Measurements from ENCODE around the gene SLC6A12. TPM values are rescaled to one million over a fixed set of nuclear protein-coding genes. Genes with fewer than 3 reads are reported as not detected.

The SLC6A12 gene
- total RNA-seq, 6 experiments from 2014 or later = 8.2 to 114 (median 26.5) TPM

DNA sequence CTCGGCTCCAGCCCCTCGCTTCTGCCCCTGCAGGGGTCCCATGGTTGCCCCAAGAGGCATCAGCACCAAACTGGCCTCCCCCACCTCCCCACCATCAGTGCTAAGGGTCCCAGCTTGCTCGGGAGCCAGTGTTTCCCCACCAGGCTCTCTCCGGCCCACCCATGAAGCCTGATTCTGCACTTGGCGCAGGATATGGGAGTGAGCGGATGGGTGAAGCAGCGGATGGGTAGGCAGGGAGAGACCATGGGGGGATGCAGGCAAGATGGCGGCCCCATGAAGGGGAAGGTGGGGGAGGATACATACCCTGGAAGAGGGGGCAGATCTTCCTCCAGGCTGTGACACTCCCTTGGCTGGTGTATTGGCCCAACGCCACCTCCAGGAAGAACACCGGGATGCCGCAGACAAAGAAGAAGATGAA, 9.7 kb downstream of the SLC6A12 start:
- intact Hi-C loops (cut with DNase I) = no loop called here
- Histone ChIP-seq H3K4me1 (peaks cover 0 to 12% (median 2%) of the 10 kb centered on the region in 4 donors), H3K27ac (no peak overlapping the region), H3K36me3 (peaks cover 0 to 79% (median 11%) of the 10 kb centered on the region in 4 donors), H3K27me3 (no peaks in the 10 kb centered on the region), H3K4me3 (no peak overlapping the region), H3K9me3 (no peaks in the 10 kb centered on the region)
- WGBS (ENCODE audit: insufficient coverage, low coverage, low lambda C conversion rate, missing lambda C conversion rate) = 76% methylated on average over 3 of the region's 11 CpGs
- no peak for ATAC-seq
- no peak for TF ChIP-seq POLR2A (IDR thresholded peaks at IDR 0.05)
- TF ChIP-seq, protein P1, sequence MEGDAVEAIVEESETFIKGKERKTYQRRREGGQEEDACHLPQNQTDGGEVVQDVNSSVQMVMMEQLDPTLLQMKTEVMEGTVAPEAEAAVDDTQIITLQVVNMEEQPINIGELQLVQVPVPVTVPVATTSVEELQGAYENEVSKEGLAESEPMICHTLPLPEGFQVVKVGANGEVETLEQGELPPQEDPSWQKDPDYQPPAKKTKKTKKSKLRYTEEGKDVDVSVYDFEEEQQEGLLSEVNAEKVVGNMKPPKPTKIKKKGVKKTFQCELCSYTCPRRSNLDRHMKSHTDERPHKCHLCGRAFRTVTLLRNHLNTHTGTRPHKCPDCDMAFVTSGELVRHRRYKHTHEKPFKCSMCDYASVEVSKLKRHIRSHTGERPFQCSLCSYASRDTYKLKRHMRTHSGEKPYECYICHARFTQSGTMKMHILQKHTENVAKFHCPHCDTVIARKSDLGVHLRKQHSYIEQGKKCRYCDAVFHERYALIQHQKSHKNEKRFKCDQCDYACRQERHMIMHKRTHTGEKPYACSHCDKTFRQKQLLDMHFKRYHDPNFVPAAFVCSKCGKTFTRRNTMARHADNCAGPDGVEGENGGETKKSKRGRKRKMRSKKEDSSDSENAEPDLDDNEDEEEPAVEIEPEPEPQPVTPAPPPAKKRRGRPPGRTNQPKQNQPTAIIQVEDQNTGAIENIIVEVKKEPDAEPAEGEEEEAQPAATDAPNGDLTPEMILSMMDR (IDR thresholded peaks at IDR 0.05) = no peak
- peak in 1 of 3 donors; percentile 8 for DNase-seq

DNA sequence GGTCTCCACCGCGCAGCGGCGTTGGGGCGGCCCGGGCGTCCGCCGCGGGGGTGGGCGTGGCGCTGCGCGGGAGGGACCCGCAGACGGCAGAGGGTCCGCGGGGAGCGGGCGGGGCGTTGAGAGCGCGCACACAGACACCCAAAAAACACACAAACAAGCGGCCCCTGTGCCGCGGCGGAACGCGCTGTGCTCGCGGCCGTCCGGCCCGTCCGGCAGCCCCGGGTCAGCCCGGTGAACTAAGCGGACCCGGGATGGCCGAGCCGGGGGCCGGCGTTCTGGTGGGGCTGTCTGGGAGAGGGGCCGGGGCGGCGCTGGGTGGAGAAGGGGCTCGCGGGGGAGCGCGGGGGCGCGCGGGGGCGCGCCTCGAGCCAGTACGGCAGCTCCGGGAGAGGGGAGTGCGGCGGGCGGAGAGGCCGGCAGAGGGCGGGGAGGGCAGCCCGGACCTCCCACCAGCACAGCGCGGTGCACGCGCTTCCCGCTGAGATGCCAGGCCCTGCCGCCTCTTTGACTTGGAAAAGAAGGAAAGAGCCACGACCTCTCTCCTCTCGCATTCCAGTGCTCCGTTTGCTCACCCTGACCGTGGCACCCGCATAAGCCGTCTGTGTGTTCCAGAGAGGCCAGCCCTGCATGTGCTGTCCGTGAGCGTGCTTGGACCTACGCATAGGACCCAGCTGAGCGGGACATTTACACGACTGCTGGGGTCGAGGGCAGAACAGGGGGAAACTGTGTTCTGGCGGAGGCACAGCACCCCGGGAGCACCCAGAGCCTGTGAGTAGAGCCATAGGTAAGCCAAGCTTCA, 10.3 kb downstream of the SLC6A12 start:
- Histone ChIP-seq H3K4me3 (no peak overlapping the region), H3K9me3 (no peaks in the 10 kb centered on the region), H3K36me3 (peaks cover 0 to 82% (median 12%) of the 10 kb centered on the region in 4 donors), H3K27me3 (no peaks in the 10 kb centered on the region), H3K4me1 (peaks cover 0 to 5% (median 0%) of the 10 kb centered on the region in 4 donors), H3K27ac (no peak overlapping the region)
- 77% methylated on average over 12 of the region's 84 CpGs for WGBS (ENCODE audit: insufficient coverage, low coverage, low lambda C conversion rate, missing lambda C conversion rate)
- intact Hi-C loops (cut with DNase I) = no loop called here
- TF ChIP-seq, protein P1 (IDR thresholded peaks at IDR 0.05) = no peak
- no peak for TF ChIP-seq POLR2A (IDR thresholded peaks at IDR 0.05)
- peak in 1 of 3 donors; percentile 25 for DNase-seq
- ATAC-seq = peak; percentile 31 to 58 (median 51)

DNA sequence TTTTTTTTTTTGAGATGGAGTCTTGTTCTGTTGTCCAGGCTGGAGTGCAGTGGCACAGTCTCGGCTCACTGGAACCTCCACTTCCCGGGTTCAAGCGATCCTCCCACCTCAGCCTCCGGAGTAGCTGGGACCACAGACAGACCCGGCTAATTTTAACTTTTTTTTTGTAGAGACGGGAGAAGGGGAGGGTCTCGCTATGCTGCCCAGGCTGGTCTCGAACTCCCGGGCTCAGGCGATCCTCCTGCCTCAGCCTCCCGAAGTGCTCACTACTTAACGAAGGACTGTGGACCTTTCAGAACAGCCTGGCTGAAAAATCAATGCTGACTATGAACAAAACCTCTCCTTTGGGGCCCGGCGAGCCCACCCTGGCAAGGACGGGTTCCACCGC, 10.9 kb downstream of the SLC6A12 start:
- Histone ChIP-seq H3K9me3 (no peaks in the 10 kb centered on the region), H3K36me3 (peaks cover 0 to 86% (median 12%) of the 10 kb centered on the region in 4 donors), H3K4me1 (no peaks in the 10 kb centered on the region), H3K27ac (no peak overlapping the region), H3K27me3 (no peaks in the 10 kb centered on the region), H3K4me3 (no peak overlapping the region)
- intact Hi-C loops (cut with DNase I) = no loop called here
- DNase-seq = no peak
- no peak for ATAC-seq
- WGBS (ENCODE audit: insufficient coverage, low coverage, low lambda C conversion rate, missing lambda C conversion rate) = 73% methylated on average over 10 of the region's 16 CpGs
- TF ChIP-seq POLR2A (IDR thresholded peaks at IDR 0.05) = no peak
- TF ChIP-seq, protein P1 (IDR thresholded peaks at IDR 0.05) = no peak

DNA sequence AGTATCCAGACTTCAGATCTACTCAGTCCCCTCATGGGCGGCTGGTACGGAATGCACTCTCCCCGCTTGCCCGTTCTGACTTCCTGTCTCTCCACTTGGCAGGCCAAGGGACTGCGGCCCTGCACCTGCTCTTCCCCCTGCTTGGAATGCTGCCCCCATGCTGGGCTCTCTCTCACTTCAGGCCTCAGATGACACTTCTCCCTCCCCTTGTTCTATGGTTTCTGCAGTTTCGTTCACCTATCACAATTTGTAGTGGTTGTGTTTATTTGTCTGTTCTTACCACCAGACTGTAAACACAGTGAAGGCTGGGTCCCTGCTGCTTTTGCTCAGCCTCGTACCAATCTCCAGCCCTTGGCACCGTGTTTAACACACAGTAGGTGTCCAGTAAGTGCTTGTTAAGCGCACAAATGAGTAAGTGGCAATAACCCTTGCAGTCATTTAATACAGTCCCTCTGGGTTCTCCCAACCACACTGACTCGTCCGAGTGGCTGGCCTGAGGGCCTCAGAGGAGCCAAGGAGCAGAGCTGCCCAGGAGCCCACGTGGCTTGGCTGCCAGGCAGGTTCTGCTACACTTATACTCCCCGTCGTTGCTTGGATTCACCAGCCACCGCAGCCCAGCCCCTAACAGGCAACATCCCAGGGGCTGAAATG, 11.8 kb downstream of the SLC6A12 start:
- ATAC-seq = no peak
- WGBS (ENCODE audit: insufficient coverage, low coverage, low lambda C conversion rate, missing lambda C conversion rate) = 68% methylated on average over 10 of the region's 15 CpGs
- H3K4me1 ChIP-seq = no peaks in the 10 kb centered on the region
- intact Hi-C loops (cut with DNase I) = no loop called here
- no peak for TF ChIP-seq POLR2A (IDR thresholded peaks at IDR 0.05)
- TF ChIP-seq, protein P1 (IDR thresholded peaks at IDR 0.05) = no peak
- H3K4me3 ChIP-seq = no peak overlapping the region
- H3K27me3 ChIP-seq = no peaks in the 10 kb centered on the region
- H3K36me3 ChIP-seq = peaks cover 0 to 84% (median 12%) of the 10 kb centered on the region in 4 donors
- DNase-seq = peak in 1 of 3 donors; percentile 13
- H3K27ac ChIP-seq = no peak overlapping the region
- no peaks in the 10 kb centered on the region for H3K9me3 ChIP-seq
